ENCODE data around the gene TFDP1. TPM values are rescaled to one million over a fixed set of nuclear protein-coding genes. Genes with fewer than 3 reads are reported as not detected.

TFDP1 gene
- polyA plus RNA-seq, 2 donors: 24.2 to 50.3 TPM

GRCh38 chr13:113650275-113650674 lies 65.7 kb downstream of the TFDP1 start:
- Histone ChIP-seq H3K27me3 (ENCODE audit: control insufficient read depth in 1 of 2, insufficient read depth in 2 of 2, low read length in 2 of 2) (no peaks in the 10 kb centered on the region), H3K4me1 (ENCODE audit: control insufficient read depth in 2 of 2, insufficient read depth in 2 of 2, low read length in 1 of 2) (peaks cover 8 to 12% of the 10 kb centered on the region in 2 donors), H3K4me3 (ENCODE audit: low read depth in 1 of 2, low read length in 2 of 2) (no peak overlapping the region), H3K9me3 (ENCODE audit: control insufficient read depth in 2 of 2, insufficient read depth in 1 of 2, low read depth in 1 of 2, low read length in 1 of 2) (no peaks in the 10 kb centered on the region), H3K27ac (ENCODE audit: low read depth in 2 of 2, low read length in 1 of 2) (no peak overlapping the region), H3K36me3 (ENCODE audit: control insufficient read depth in 2 of 2, insufficient read depth in 2 of 2, low read length in 1 of 2) (no peaks in the 10 kb centered on the region)
- WGBS, 2 donors: 75 to 80% methylated on average over 15 of the region's 15 CpGs

GRCh38 chr13:113650731-113651148 lies 66.2 kb downstream of the TFDP1 start:
- no peaks in the 10 kb centered on the region for H3K27me3 ChIP-seq (ENCODE audit: control insufficient read depth in 1 of 2, insufficient read depth in 2 of 2, low read length in 2 of 2)
- H3K4me3 ChIP-seq (ENCODE audit: low read depth in 1 of 2, low read length in 2 of 2): no peak overlapping the region
- H3K27ac ChIP-seq (ENCODE audit: low read depth in 2 of 2, low read length in 1 of 2): no peak overlapping the region
- H3K9me3 ChIP-seq (ENCODE audit: control insufficient read depth in 2 of 2, insufficient read depth in 1 of 2, low read depth in 1 of 2, low read length in 1 of 2): no peaks in the 10 kb centered on the region
- no peaks in the 10 kb centered on the region for H3K36me3 ChIP-seq (ENCODE audit: control insufficient read depth in 2 of 2, insufficient read depth in 2 of 2, low read length in 1 of 2)
- 89 to 92% methylated on average over 16 of the region's 16 CpGs for WGBS, 2 donors
- H3K4me1 ChIP-seq (ENCODE audit: control insufficient read depth in 2 of 2, insufficient read depth in 2 of 2, low read length in 1 of 2): peaks cover 8 to 12% of the 10 kb centered on the region in 2 donors

- Histone ChIP-seq H3K4me3 (ENCODE audit: low read depth in 1 of 2, low read length in 2 of 2) (no peak overlapping the region), H3K36me3 (ENCODE audit: control insufficient read depth in 2 of 2, insufficient read depth in 2 of 2, low read length in 1 of 2) (no peaks in the 10 kb centered on the region), H3K27me3 (ENCODE audit: control insufficient read depth in 1 of 2, insufficient read depth in 2 of 2, low read length in 2 of 2) (no peaks in the 10 kb centered on the region), H3K27ac (ENCODE audit: low read depth in 2 of 2, low read length in 1 of 2) (no peak overlapping the region), H3K9me3 (ENCODE audit: control insufficient read depth in 2 of 2, insufficient read depth in 1 of 2, low read depth in 1 of 2, low read length in 1 of 2) (no peaks in the 10 kb centered on the region), H3K4me1 (ENCODE audit: control insufficient read depth in 2 of 2, insufficient read depth in 2 of 2, low read length in 1 of 2) (peaks cover 8 to 12% of the 10 kb centered on the region in 2 donors)
- 92 to 93% methylated on average over 37 of the region's 37 CpGs for WGBS, 2 donors
These were observed 67.2 kb downstream of the TFDP1 start for GRCh38 chr13:113651511-113652403.

- Histone ChIP-seq H3K36me3 (ENCODE audit: control insufficient read depth in 2 of 2, insufficient read depth in 2 of 2, low read length in 1 of 2) (no peaks in the 10 kb centered on the region), H3K4me3 (ENCODE audit: low read depth in 1 of 2, low read length in 2 of 2) (no peak overlapping the region), H3K27ac (ENCODE audit: low read depth in 2 of 2, low read length in 1 of 2) (no peak overlapping the region), H3K27me3 (ENCODE audit: control insufficient read depth in 1 of 2, insufficient read depth in 2 of 2, low read length in 2 of 2) (no peaks in the 10 kb centered on the region), H3K9me3 (ENCODE audit: control insufficient read depth in 2 of 2, insufficient read depth in 1 of 2, low read depth in 1 of 2, low read length in 1 of 2) (no peaks in the 10 kb centered on the region), H3K4me1 (ENCODE audit: control insufficient read depth in 2 of 2, insufficient read depth in 2 of 2, low read length in 1 of 2) (peaks cover 3 to 7% of the 10 kb centered on the region in 2 donors)
- 89 to 90% methylated on average over 24 of the region's 24 CpGs for WGBS, 2 donors
These were observed 68.1 kb downstream of the TFDP1 start for GRCh38 chr13:113652404-113653263.

- Histone ChIP-seq H3K36me3 (ENCODE audit: control insufficient read depth in 2 of 2, insufficient read depth in 2 of 2, low read length in 1 of 2) (no peaks in the 10 kb centered on the region), H3K9me3 (ENCODE audit: control insufficient read depth in 2 of 2, insufficient read depth in 1 of 2, low read depth in 1 of 2, low read length in 1 of 2) (no peaks in the 10 kb centered on the region), H3K4me3 (ENCODE audit: low read depth in 1 of 2, low read length in 2 of 2) (no peak overlapping the region), H3K27ac (ENCODE audit: low read depth in 2 of 2, low read length in 1 of 2) (no peak overlapping the region), H3K27me3 (ENCODE audit: control insufficient read depth in 1 of 2, insufficient read depth in 2 of 2, low read length in 2 of 2) (no peaks in the 10 kb centered on the region), H3K4me1 (ENCODE audit: control insufficient read depth in 2 of 2, insufficient read depth in 2 of 2, low read length in 1 of 2) (peaks cover 0 to 3% of the 10 kb centered on the region in 2 donors)
- 60 to 63% methylated on average over 24 of the region's 24 CpGs for WGBS, 2 donors
These were observed 69.0 kb downstream of the TFDP1 start for GRCh38 chr13:113653264-113654174.

DNA sequence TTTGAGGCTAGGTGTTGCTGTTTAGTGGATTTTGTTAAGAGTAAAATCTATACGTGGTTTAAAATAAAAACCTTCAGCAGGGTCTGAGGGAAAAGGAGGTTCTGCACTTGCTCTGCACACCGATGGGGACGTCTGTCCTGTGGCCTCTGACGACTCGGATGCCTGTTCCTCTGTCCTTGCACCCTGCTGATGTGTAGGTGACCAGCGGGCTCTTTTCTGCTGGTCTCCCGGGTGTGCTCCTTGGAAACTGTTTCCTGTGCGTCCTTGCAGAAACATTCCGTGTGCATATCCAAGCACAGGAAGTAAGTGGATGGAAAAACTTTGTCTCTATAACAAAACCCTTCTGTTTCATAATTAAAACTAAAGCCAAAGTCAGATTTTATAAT lies 69.6 kb downstream of the TFDP1 start:
- H3K27ac ChIP-seq (ENCODE audit: low read depth in 2 of 2, low read length in 1 of 2): no peak overlapping the region
- no peak overlapping the region for H3K4me3 ChIP-seq (ENCODE audit: low read depth in 1 of 2, low read length in 2 of 2)
- 74 to 77% methylated on average over 9 of the region's 9 CpGs for WGBS, 2 donors
- H3K36me3 ChIP-seq (ENCODE audit: control insufficient read depth in 2 of 2, insufficient read depth in 2 of 2, low read length in 1 of 2): no peaks in the 10 kb centered on the region
- no peaks in the 10 kb centered on the region for H3K27me3 ChIP-seq (ENCODE audit: control insufficient read depth in 1 of 2, insufficient read depth in 2 of 2, low read length in 2 of 2)
- H3K9me3 ChIP-seq (ENCODE audit: control insufficient read depth in 2 of 2, insufficient read depth in 1 of 2, low read depth in 1 of 2, low read length in 1 of 2): no peaks in the 10 kb centered on the region
- H3K4me1 ChIP-seq (ENCODE audit: control insufficient read depth in 2 of 2, insufficient read depth in 2 of 2, low read length in 1 of 2): peaks cover 0 to 3% of the 10 kb centered on the region in 2 donors

- WGBS, 2 donors: 88 to 91% methylated on average over 39 of the region's 39 CpGs
- H3K4me3 ChIP-seq (ENCODE audit: low read depth in 1 of 2, low read length in 2 of 2): no peak overlapping the region
- no peak overlapping the region for H3K27ac ChIP-seq (ENCODE audit: low read depth in 2 of 2, low read length in 1 of 2)
These were observed 70.2 kb downstream of the TFDP1 start for GRCh38 chr13:113654591-113655345.

GRCh38 chr13:113655346-113656002 lies 70.9 kb downstream of the TFDP1 start:
- Histone ChIP-seq H3K9me3 (ENCODE audit: control insufficient read depth in 2 of 2, insufficient read depth in 1 of 2, low read depth in 1 of 2, low read length in 1 of 2) (no peaks in the 10 kb centered on the region), H3K4me1 (ENCODE audit: control insufficient read depth in 2 of 2, insufficient read depth in 2 of 2, low read length in 1 of 2) (no peaks in the 10 kb centered on the region), H3K36me3 (ENCODE audit: control insufficient read depth in 2 of 2, insufficient read depth in 2 of 2, low read length in 1 of 2) (no peaks in the 10 kb centered on the region), H3K27ac (ENCODE audit: low read depth in 2 of 2, low read length in 1 of 2) (no peak overlapping the region), H3K27me3 (ENCODE audit: control insufficient read depth in 1 of 2, insufficient read depth in 2 of 2, low read length in 2 of 2) (no peaks in the 10 kb centered on the region), H3K4me3 (ENCODE audit: low read depth in 1 of 2, low read length in 2 of 2) (no peak overlapping the region)
- WGBS, 2 donors: 89 to 91% methylated on average over 15 of the region's 15 CpGs

More at GRCh38 chr13:113654591-113655345, 70.2 kb downstream of the TFDP1 start:
- H3K36me3 ChIP-seq (ENCODE audit: control insufficient read depth in 2 of 2, insufficient read depth in 2 of 2, low read length in 1 of 2): no peaks in the 10 kb centered on the region
- H3K9me3 ChIP-seq (ENCODE audit: control insufficient read depth in 2 of 2, insufficient read depth in 1 of 2, low read depth in 1 of 2, low read length in 1 of 2): no peaks in the 10 kb centered on the region
- H3K4me1 ChIP-seq (ENCODE audit: control insufficient read depth in 2 of 2, insufficient read depth in 2 of 2, low read length in 1 of 2): peaks cover 0 to 3% of the 10 kb centered on the region in 2 donors
- H3K27me3 ChIP-seq (ENCODE audit: control insufficient read depth in 1 of 2, insufficient read depth in 2 of 2, low read length in 2 of 2): no peaks in the 10 kb centered on the region
